Mucosa of rectum (tissue), 2 donors: ENCODE measurements around the gene ARHGAP35.

Experiments used
- H3K27ac ChIP-seq, 2 donors: one replicate each; pipeline ENCODE4 v1.7.0; 2013; ENCODE audit warnings: inconsistent platforms in 2 of 2, low read depth in 2 of 2, low read length in 2 of 2
- H3K27me3 ChIP-seq, 2 donors: one replicate each; pipeline ENCODE4 v1.7.0; 2013; ENCODE audit warnings: low read length in 2 of 2; ENCODE audit not compliant: control insufficient read depth in 2 of 2, insufficient read depth in 2 of 2
- H3K36me3 ChIP-seq, 2 donors: one replicate each; pipeline ENCODE4 v1.7.0; 2013; ENCODE audit warnings: low read length in 2 of 2; ENCODE audit not compliant: control insufficient read depth in 2 of 2, insufficient read depth in 2 of 2
- H3K4me1 ChIP-seq, 2 donors: one replicate each; pipeline ENCODE4 v1.7.0; 2013; ENCODE audit warnings: low read length in 2 of 2, mild to moderate bottlenecking in 1 of 2; ENCODE audit not compliant: control insufficient read depth in 2 of 2, insufficient read depth in 2 of 2
- H3K4me3 ChIP-seq, 2 donors: one replicate each; pipeline ENCODE4 v1.7.0; 2013; ENCODE audit warnings: low read length in 2 of 2
- H3K9ac ChIP-seq, 2 donors: one replicate each; pipeline ENCODE4 v1.7.0; 2013; ENCODE audit warnings: low read length in 2 of 2, low read depth in 1 of 2, mild to moderate bottlenecking in 1 of 2
- H3K9me3 ChIP-seq, 2 donors: one replicate each; pipeline ENCODE4 v1.7.0; 2013; ENCODE audit warnings: low read length in 2 of 2; ENCODE audit not compliant: control insufficient read depth in 2 of 2
- donor health status: healthy.
- donor health status: Normal muscosa, but diverticular disease.

ARHGAP35 gene

DNA sequence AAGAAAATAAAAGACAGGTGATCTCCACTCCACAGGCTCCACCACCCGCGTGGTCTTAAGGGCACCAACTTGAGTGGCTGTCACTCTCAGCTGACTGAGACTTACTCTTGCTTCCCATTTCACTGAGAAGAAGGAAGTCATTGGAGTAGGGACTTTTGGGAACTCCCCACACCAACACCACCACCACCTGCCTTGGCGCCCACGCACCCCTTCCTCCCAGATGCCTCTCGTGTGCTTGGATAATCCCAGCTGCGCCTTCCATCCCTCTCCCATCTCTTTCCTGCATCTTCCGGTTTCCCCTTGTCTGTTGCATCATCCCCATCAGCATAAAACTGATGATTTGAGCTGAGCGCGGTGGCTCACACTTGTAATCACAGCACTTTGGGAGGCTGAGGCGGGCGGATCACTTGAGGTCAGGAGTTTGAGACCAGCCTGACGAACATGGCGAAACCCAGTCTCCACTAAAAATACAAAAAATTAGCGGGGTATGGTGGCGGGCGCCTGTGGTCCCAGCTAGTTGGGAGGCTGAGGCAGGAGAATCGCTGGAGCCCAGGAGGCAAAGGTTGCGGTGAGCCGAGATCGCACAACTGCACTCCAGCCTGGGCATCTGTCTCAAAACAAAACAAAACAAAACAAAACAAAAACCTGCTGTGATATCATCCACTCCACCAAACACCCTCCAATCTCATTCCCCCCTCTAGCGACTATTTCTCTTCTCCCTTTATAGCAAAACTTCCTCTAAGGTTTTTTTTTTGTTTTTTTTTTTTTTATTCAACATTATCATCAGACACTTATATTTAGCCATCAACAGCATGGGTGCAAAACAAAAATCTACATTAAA lies 35.7 kb upstream of the ARHGAP35 start:
- Histone ChIP-seq H3K27me3 (no peaks in the 10 kb centered on the region), H3K27ac (peak overlapping the region in 1 of 2 donors; percentile 64), H3K4me3 (no peak overlapping the region), H3K4me1 (peaks cover 21 to 24% of the 10 kb centered on the region in 2 donors), H3K9me3 (no peaks in the 10 kb centered on the region), H3K9ac (no peak overlapping the region), H3K36me3 (no peaks in the 10 kb centered on the region)

DNA sequence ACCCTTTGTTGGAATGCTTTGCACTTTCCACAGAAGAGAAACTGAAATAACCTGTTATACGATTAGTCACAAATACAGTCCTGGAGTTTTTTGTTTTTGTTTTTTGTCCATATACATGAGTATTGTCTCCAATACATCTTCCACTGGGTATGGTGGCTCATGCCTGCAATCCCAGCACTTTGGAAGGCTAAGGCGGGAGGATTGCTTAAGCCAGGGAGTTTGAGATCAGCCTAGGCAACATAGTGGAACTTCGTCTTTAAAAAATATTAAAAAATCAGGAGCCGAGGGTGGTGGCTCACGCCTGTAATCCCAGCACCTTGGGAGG lies 35.1 kb upstream of the ARHGAP35 start:
- H3K4me3 ChIP-seq, result no peak overlapping the region
- H3K27ac ChIP-seq, result no peak overlapping the region
- no peaks in the 10 kb centered on the region for H3K27me3 ChIP-seq
- peaks cover 17 to 19% of the 10 kb centered on the region in 2 donors for H3K4me1 ChIP-seq
- no peaks in the 10 kb centered on the region for H3K36me3 ChIP-seq
- H3K9ac ChIP-seq, result no peak overlapping the region
- no peaks in the 10 kb centered on the region for H3K9me3 ChIP-seq

DNA sequence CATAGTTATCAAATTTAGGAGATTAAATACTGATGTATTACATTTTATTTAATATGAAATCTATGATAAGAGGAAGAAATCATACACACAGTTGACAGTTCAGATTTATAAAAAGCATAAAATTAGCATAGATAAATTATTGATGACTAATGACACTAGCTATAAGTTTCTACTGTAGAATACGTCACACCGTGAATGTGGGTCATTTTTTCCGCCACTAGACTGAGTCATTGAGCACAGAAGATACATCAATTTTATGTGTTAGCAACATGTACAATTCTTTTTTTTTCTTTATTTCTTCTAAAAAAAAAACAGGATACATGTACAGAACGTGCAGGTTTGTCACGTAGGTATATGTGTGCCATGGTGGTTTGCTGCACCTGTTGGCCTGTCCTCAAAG lies 32.3 kb upstream of the ARHGAP35 start:
- no peaks in the 10 kb centered on the region for H3K36me3 ChIP-seq
- no peaks in the 10 kb centered on the region for H3K27me3 ChIP-seq
- H3K4me3 ChIP-seq, result no peak overlapping the region
- H3K9ac ChIP-seq, result no peak overlapping the region
- no peaks in the 10 kb centered on the region for H3K9me3 ChIP-seq
- peaks cover 0 to 4% of the 10 kb centered on the region in 2 donors for H3K4me1 ChIP-seq
- no peak overlapping the region for H3K27ac ChIP-seq

DNA sequence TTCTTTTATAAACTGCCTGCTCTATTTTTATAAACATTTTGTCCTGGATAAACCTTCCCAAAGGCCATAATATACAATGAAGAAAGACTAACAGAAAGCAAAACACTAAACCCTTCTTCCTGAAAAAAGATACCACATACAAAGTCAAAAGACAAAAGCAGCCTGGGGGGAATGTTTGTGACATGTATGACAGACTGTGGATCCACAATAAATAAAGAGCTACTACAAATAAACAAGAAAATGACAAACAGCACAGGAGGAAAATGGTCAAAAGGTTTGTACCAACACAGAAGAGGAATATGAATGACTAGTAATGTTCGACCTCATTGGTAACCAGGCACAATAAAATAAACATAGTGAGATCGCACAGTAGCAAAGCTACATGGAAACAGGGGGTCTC lies 29.9 kb upstream of the ARHGAP35 start:
- H3K4me1 ChIP-seq, result peaks cover 0 to 8% of the 10 kb centered on the region in 2 donors
- H3K4me3 ChIP-seq, result no peak overlapping the region
- H3K9ac ChIP-seq, result no peak overlapping the region
- no peaks in the 10 kb centered on the region for H3K9me3 ChIP-seq
- H3K27me3 ChIP-seq, result no peaks in the 10 kb centered on the region
- H3K27ac ChIP-seq, result no peak overlapping the region
- no peaks in the 10 kb centered on the region for H3K36me3 ChIP-seq

DNA sequence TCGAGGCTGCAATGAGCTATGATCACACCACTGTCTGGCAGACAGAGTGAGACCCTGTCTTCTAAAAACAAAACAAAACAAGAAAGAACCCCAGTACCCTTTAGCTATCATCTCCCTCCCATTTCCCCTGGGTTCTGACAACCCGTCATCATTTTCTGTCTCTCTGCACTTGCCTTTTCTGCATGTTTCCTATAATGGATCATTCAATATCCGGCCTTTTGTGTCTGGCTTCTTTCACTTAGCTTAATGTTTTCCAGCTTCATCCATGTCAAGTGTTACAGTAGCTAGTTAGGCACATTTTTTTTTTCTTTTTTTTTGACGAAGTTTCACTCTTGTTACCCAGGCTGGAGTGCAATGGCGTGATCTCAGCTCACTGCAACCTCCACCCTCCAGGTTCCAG lies 26.7 kb upstream of the ARHGAP35 start:
- H3K27me3 ChIP-seq, result no peaks in the 10 kb centered on the region
- peaks cover 0 to 9% of the 10 kb centered on the region in 2 donors for H3K4me1 ChIP-seq
- H3K27ac ChIP-seq, result no peak overlapping the region
- H3K4me3 ChIP-seq, result no peak overlapping the region
- H3K9ac ChIP-seq, result no peak overlapping the region
- peaks cover 7 to 8% of the 10 kb centered on the region in 2 donors for H3K36me3 ChIP-seq
- H3K9me3 ChIP-seq, result no peaks in the 10 kb centered on the region

DNA sequence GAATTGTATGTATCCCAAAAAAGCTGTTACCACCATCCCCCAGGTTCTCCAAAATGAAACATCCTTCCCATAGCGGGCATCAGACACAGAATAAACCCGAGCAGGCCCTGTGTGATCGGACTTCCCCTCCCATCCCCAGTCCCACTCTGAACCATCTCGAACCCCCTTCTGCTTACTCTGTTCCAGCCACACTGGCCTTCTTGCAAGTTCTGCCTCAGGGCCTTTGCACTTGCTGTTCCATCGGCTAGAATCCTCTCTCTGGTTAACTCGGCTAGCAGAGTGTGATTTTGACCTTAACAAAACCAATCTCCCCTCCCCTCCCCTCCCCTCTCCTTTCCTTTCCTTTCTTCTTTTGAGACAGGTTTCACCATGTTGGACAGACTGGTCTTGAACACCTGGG lies 25.8 kb upstream of the ARHGAP35 start:
- Histone ChIP-seq H3K27me3 (no peaks in the 10 kb centered on the region), H3K9me3 (no peaks in the 10 kb centered on the region), H3K36me3 (peaks cover 7 to 15% of the 10 kb centered on the region in 2 donors), H3K27ac (no peak overlapping the region), H3K4me3 (no peak overlapping the region), H3K4me1 (peaks cover 8 to 15% of the 10 kb centered on the region in 2 donors), H3K9ac (no peak overlapping the region)

DNA sequence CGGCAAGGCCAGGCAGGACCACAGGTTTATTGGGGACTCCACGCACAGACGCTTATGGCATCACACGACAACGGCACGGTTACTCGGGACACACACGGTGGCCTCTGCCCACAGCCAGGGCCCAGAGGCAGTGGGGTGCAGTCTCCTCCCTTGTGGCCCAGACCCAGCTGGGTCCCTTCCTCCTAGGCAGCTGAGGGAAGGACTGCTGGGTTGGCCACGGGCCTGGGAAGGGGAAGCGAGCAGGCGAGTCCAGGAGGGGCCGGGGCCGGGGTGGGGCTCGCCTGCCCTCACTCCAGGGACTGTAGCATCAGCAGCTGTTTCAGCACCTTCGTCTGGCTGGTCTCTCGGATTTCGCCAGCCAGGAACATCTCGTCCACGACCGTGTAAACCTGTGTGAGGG lies 22.6 kb upstream of the ARHGAP35 start:
- Histone ChIP-seq H3K36me3 (peaks cover 19 to 25% of the 10 kb centered on the region in 2 donors), H3K4me1 (peaks cover 8 to 23% of the 10 kb centered on the region in 2 donors), H3K9me3 (no peaks in the 10 kb centered on the region), H3K27me3 (no peaks in the 10 kb centered on the region), H3K27ac (no peak overlapping the region), H3K4me3 (no peak overlapping the region), H3K9ac (no peak overlapping the region)

DNA sequence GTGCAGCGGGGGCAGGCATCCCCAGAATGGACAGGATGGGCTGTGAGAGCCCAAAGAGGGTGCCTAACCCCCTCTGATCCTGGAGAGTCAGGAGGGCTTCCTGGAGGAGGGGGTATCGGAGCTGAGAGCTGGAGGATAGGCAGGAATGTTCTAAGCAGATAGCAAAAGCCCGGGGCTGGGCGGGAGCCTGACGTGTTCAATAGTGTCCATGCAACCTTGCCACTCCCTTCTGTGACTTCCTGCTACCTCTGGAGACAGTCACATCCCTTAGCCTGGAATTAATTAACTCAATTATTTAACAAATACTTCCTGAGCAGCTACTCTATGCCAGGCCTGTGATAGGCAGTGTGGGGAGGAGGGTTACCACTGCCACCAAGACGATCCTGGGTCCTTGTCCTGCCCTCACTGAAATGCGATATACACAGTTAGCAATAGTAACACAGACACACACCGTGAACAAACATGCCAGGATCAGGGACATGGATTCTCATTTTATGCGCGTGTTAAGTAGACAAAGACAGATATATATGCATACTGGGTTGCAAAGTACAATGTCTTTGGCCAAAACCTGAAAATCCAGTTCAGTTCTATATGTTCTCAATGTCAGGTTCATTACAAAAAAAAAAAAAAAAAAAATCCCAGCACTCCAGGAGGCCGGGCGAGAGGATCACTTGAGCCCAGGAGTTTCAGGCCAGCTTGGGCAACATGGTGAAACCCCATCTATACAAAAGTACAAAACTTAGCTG lies 20.9 kb upstream of the ARHGAP35 start:
- peak overlapping the region; percentile 24 to 68 for H3K9ac ChIP-seq

DNA sequence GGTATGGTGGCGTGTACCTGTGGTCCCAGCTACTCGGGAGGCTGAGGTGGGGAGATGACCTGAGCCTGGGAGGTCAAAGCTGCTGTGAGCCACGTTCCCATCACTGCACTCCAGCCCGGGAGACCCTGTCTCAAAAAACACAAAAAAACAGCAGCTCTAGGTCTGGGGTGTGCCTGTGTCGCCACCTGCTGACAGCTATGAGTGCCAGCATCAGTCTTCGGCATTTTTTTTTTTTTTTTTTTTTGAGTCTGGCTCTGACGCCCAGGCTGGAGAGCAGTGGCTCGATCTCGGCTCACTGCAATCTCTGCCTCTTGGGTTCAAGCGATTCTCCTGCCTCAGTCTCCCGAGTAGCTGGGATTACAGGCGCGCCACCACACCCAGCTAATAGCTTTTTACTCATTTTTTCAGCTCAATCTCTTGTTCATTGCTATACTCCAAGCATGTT lies 20.3 kb upstream of the ARHGAP35 start:
- no peaks in the 10 kb centered on the region for H3K9me3 ChIP-seq
- H3K4me1 ChIP-seq, result peaks cover 8 to 20% of the 10 kb centered on the region in 2 donors
- peaks cover 23 to 35% of the 10 kb centered on the region in 2 donors for H3K36me3 ChIP-seq
- peak overlapping the region in 1 of 2 donors; percentile 68 for H3K9ac ChIP-seq
- H3K27ac ChIP-seq, result peak overlapping the region; percentile 78 to 89
- no peak overlapping the region for H3K4me3 ChIP-seq
- H3K27me3 ChIP-seq, result no peaks in the 10 kb centered on the region

More for the DNA sequence above, 20.9 kb upstream of the ARHGAP35 start:
- H3K4me3 ChIP-seq, result peak overlapping the region in 1 of 2 donors; percentile 7
- no peaks in the 10 kb centered on the region for H3K9me3 ChIP-seq
- H3K27me3 ChIP-seq, result no peaks in the 10 kb centered on the region
- peaks cover 23 to 34% of the 10 kb centered on the region in 2 donors for H3K36me3 ChIP-seq
- H3K27ac ChIP-seq, result peak overlapping the region; percentile 78 to 89
- H3K4me1 ChIP-seq, result peaks cover 8 to 23% of the 10 kb centered on the region in 2 donors

DNA sequence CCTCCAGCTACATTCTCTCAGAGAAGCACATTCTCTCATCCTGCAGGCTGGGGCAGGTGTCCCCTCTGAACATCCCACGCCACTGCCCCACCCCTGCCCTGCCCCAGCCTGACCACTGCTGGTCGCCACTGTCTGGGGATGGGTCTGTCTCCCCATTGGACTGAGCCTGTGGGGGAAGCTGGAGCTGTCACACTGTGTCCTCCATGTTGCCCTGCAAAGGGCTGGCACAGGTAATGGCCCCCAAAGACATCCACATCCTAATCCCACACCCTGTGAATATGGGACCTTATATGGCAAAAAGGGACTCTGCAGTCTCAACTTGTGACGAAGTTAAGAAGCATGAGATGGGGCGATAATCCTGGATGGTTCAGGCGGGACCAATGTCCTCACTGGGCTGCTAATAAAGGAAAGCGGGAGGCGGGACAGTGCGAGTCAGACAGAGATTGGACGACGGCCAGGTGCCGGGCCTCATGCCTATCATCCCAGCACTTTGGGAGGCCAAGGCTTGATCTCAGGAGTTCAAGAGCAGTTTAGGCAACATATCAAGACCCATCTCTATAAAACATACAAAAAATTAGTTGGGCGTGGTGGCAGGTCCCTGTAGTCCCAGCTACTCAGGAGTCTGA lies 19.2 kb upstream of the ARHGAP35 start:
- peaks cover 27 to 35% of the 10 kb centered on the region in 2 donors for H3K36me3 ChIP-seq
- peaks cover 8 to 17% of the 10 kb centered on the region in 2 donors for H3K4me1 ChIP-seq
- no peak overlapping the region for H3K4me3 ChIP-seq
- no peaks in the 10 kb centered on the region for H3K9me3 ChIP-seq
- no peaks in the 10 kb centered on the region for H3K27me3 ChIP-seq
- H3K9ac ChIP-seq, result no peak overlapping the region
- H3K27ac ChIP-seq, result peak overlapping the region in 1 of 2 donors; percentile 22
